A549 (cell line): ENCODE data around the gene MPPE1. TPM values are rescaled to one million over a fixed set of nuclear protein-coding genes. Genes with fewer than 3 reads are reported as not detected.

Source experiments
- ATAC-seq, 2 experiments: fragments of 200-7000 bp in 1 of 2; fragments of >200 bp in 1 of 2; cut with Nextera tagmentation in 1 of 2; cut with Tn5 transposase in 1 of 2; 3 replicates each; pipeline versions ENCODE4 v1.8.0 to v1.9.1; 2018 to 2020; ENCODE audit warnings: mild to moderate bottlenecking in 1 of 2, moderate library complexity in 1 of 2
- CTCF ChIA-PET: fragments of 300-600 bp; sonication (Branson Sonifier 250); formaldehyde crosslinking; extraction: SDS; loops from one replicate; lab custom pipeline; 2021; ENCODE audit warnings: antibody characterized with exemption, inconsistent platforms; lab: Yijun Ruan, JAX
- POLR2A ChIA-PET: fragments of 350-600 bp; formaldehyde crosslinking; extraction: SDS; loops from one replicate; lab custom pipeline; 2021; ENCODE audit warnings: antibody characterized with exemption, inconsistent platforms; lab: Yijun Ruan, JAX
- DNase-seq, 2 experiments: peaks; one replicate each; pipeline versions ENCODE4 v3.0.0 to v3.0.0-alpha.2; 2011 to 2016; ENCODE audit warnings: low read depth in 1 of 2, low spot score in 1 of 2
- FAIRE-seq: peaks from 2 replicates; lab custom pipeline; 2011; peaks lifted over from hg19 to GRCh38; lab: Jason Lieb, UNC
- H3K27ac ChIP-seq, 2 experiments: fragments of >200 bp; sonication (Bioruptor Twin); formaldehyde crosslinking; 3 replicates each; pipeline ENCODE4 v1.5.1; 2016 to 2017
- H3K4me1 ChIP-seq: fragments of >200 bp; sonication (Bioruptor Twin); formaldehyde crosslinking; 3 replicates; pipeline ENCODE4 v1.6.1; 2016
- H3K4me2 ChIP-seq: fragments of >200 bp; sonication (Bioruptor Twin); formaldehyde crosslinking; 3 replicates; pipeline ENCODE4 v1.6.1; 2016
- H3K4me3 ChIP-seq: fragments of >200 bp; sonication (Bioruptor Twin); formaldehyde crosslinking; 3 replicates; pipeline ENCODE4 v1.5.1; 2016
- H3K9me3 ChIP-seq: fragments of >200 bp; sonication (Bioruptor Twin); formaldehyde crosslinking; 3 replicates; pipeline ENCODE4 v1.6.1; 2016
- BCL3 ChIP-seq: fragments of >200 bp; sonication (Bioruptor Twin); formaldehyde crosslinking; IDR thresholded peaks from 3 replicates; pipeline ENCODE4 v1.6.1; 2016
- CBX2 ChIP-seq: fragments of 200-600 bp; sonication (generic); IDR thresholded peaks from 2 replicates; pipeline ENCODE4 v1.6.1; 2016; ENCODE audit warnings: low read depth, mild to moderate bottlenecking, borderline replicate concordance
- CBX8 ChIP-seq: fragments of 200-600 bp; sonication (generic); IDR thresholded peaks from 2 replicates; pipeline ENCODE4 v1.6.1; 2016
- E2F6 ChIP-seq: IDR thresholded peaks from 2 replicates; pipeline ENCODE4 v1.6.1; 2012; ENCODE audit warnings: low read depth, borderline replicate concordance
- EP300 ChIP-seq, 2 experiments: fragments of >200 bp; sonication (Bioruptor Twin); formaldehyde crosslinking; IDR thresholded peaks; 2 replicates in 1 of 2; 3 replicates in 1 of 2; pipeline ENCODE4 v1.6.1; 2016 to 2017
- ESRRA ChIP-seq: fragments of 150-350 bp; IDR thresholded peaks from 2 replicates; pipeline ENCODE4 v1.6.1; 2014; ENCODE audit warnings: mild to moderate bottlenecking, low read length, borderline replicate concordance
- FOSB ChIP-seq: fragments of 250-450 bp; sonication (Bioruptor Pico); IDR thresholded peaks from 2 replicates; pipeline ENCODE4 v1.5.0; 2020; ENCODE audit warnings: mild to moderate bottlenecking, moderate library complexity
- FOSL2 ChIP-seq, 2 experiments: fragments of 450-650 bp in 1 of 2; fragments of >200 bp in 1 of 2; sonication (Bioruptor Twin) in 1 of 2; formaldehyde crosslinking; IDR thresholded peaks; 2 replicates each; pipeline versions ENCODE4 v1.5.0 to v1.6.1; 2016 to 2020; ENCODE audit warnings: mild to moderate bottlenecking in 1 of 2, moderate library complexity in 1 of 2
- FOXS1 ChIP-seq: fragments of 250-450 bp; sonication (Bioruptor Pico); IDR thresholded peaks from 2 replicates; pipeline ENCODE4 v1.5.0; 2020; ENCODE audit warnings: mild to moderate bottlenecking, moderate library complexity
- HOXA7 ChIP-seq: fragments of 250-450 bp; sonication (Bioruptor Pico); IDR thresholded peaks from 2 replicates; pipeline ENCODE4 v1.5.0; 2020; ENCODE audit warnings: mild to moderate bottlenecking, moderate library complexity
- HOXB13 ChIP-seq: fragments of 250-450 bp; sonication (Bioruptor Pico); IDR thresholded peaks from 2 replicates; pipeline ENCODE4 v1.5.0; 2020; ENCODE audit warnings: low read depth, mild to moderate bottlenecking, moderate library complexity
- JUNB ChIP-seq: fragments of >200 bp; sonication (Bioruptor Twin); formaldehyde crosslinking; IDR thresholded peaks from 2 replicates; pipeline ENCODE4 v1.6.1; 2016
- NR3C1 ChIP-seq: fragments of >200 bp; sonication (Bioruptor Twin); formaldehyde crosslinking; IDR thresholded peaks from 3 replicates; pipeline ENCODE4 v1.6.1; 2017
- PHF8 ChIP-seq: fragments of 200-600 bp; sonication (generic); IDR thresholded peaks from 2 replicates; pipeline ENCODE4 v1.6.1; 2016; ENCODE audit warnings: low read depth, mild to moderate bottlenecking, antibody characterized with exemption, moderate library complexity, borderline replicate concordance
- POLR2A ChIP-seq: IDR thresholded peaks from 2 replicates; pipeline ENCODE4 v1.6.1; 2012; ENCODE audit warnings: mild to moderate bottlenecking, low read length
- POLR2AphosphoS2 ChIP-seq: conservative IDR thresholded peaks from 2 replicates; pipeline ENCODE4 v1.6.1; 2012; ENCODE audit warnings: low read length, improper control_type of control experiment, inconsistent platforms
- RFX5 ChIP-seq: fragments of 450-650 bp; IDR thresholded peaks from 2 replicates; pipeline ENCODE4 v1.7.1; 2014; ENCODE audit warnings: antibody characterized with exemption, mild to moderate bottlenecking, moderate library complexity
- RNF2 ChIP-seq: fragments of 200-600 bp; sonication (generic); IDR thresholded peaks from 2 replicates; pipeline ENCODE4 v1.6.1; 2016; ENCODE audit warnings: low read depth, mild to moderate bottlenecking, antibody characterized with exemption, moderate library complexity, borderline replicate concordance
- SMC3 ChIP-seq: fragments of >200 bp; sonication (Bioruptor Twin); formaldehyde crosslinking; IDR thresholded peaks from 3 replicates; pipeline ENCODE4 v1.6.1; 2018; ENCODE audit warnings: inconsistent platforms
- SREBF2 ChIP-seq: fragments of 450-650 bp; IDR thresholded peaks from 2 replicates; pipeline ENCODE4 v1.6.1; 2014; ENCODE audit warnings: mild to moderate bottlenecking, moderate library complexity
- TP53 ChIP-seq: fragments of 250-450 bp; sonication (Bioruptor Pico); IDR thresholded peaks from 2 replicates; pipeline ENCODE4 v1.5.0; 2021; ENCODE audit warnings: mild to moderate bottlenecking, moderate library complexity
- ZC3H11A ChIP-seq: fragments of 450-650 bp; IDR thresholded peaks from 2 replicates; pipeline ENCODE4 v1.6.1; 2014; ENCODE audit warnings: antibody characterized with exemption, mild to moderate bottlenecking
- ZNF302 ChIP-seq: fragments of 250-450 bp; sonication (Bioruptor Pico); IDR thresholded peaks from 2 replicates; pipeline ENCODE4 v1.9.0; 2021; ENCODE audit warnings: inconsistent platforms, mild to moderate bottlenecking, moderate library complexity
- WGBS: methylation state at CpG from one replicate; pipeline ENCODE4 v1.1.6; 2017; ENCODE audit errors: missing lambda C conversion rate; 5-methylcytosine and 5-hydroxymethylcytosine counted together
- polyA plus RNA-seq, 4 experiments: library from polyadenylated mRNA; depleted of rRNA in 3 of 4; stranded (reverse); fragments of >200 nt; fragmentation: RNase III in 1 of 4; extraction: RNeasy Plus Mini Kit Qiagen cat#74134 plus additional on column Dnase treatment in 1 of 4; gene quantifications; 2 replicates in 3 of 4; 3 replicates in 1 of 4; pipeline ENCODE4 v1.2.3, GENCODE V29; 2011 to 2017
- TF ChIP-seq, protein P1 (sequence below): IDR thresholded peaks from 2 replicates; pipeline ENCODE4 v1.6.1; 2012
- TF ChIP-seq, protein P2 (sequence below): fragments of >200 bp; sonication (Bioruptor Twin); formaldehyde crosslinking; IDR thresholded peaks from 2 replicates; pipeline ENCODE4 v1.6.1; 2016
- TF ChIP-seq, protein P3 (sequence below): fragments of >200 bp; sonication (Bioruptor Twin); formaldehyde crosslinking; IDR thresholded peaks from 3 replicates; pipeline ENCODE4 v1.5.1; 2016
- TF ChIP-seq, protein P4 (sequence below): IDR thresholded peaks from 2 replicates; pipeline ENCODE4 v1.6.1; 2012

The MPPE1 gene
- polyA plus RNA-seq, 2 of the 4 experiments (the other 2 are of a cell fraction): 20.4 to 26.4 TPM

- DNase-seq (no peak), ATAC-seq (no peak), FAIRE-seq (no peak)
- ChIA-PET CTCF (interaction anchor here (1.1 to 21.3 kb wide), 4 partner anchors 8 to 212 kb away, joined by 3 to 435 read pairs (median 4); no protein-coding TSS in a partner anchor), POLR2A (no interaction called here)
- Histone ChIP-seq H3K27ac (peak overlapping the region in 1 of 2 experiments; percentile 61; a peak in 2 of 6 replicates), H3K9me3 (no peaks in the 10 kb centered on the region), H3K4me1 (peaks cover 34% of the 10 kb centered on the region), H3K4me3 (no peak overlapping the region), H3K4me2 (no peak overlapping the region)
- WGBS: 93% methylated on average over 4 of the region's 4 CpGs
- TF ChIP-seq HOXA7 (CRISPR knock-in tag): no peak
- TF ChIP-seq BCL3: no peak
- no peak for TF ChIP-seq JUNB
- TF ChIP-seq SMC3: no peak
- TF ChIP-seq FOSL2 (IDR thresholded peaks at IDR 0.05): no peak
- no peak for TF ChIP-seq FOSL2 (CRISPR knock-in tag; IDR thresholded peaks at IDR 0.05)
- TF ChIP-seq, protein P1, sequence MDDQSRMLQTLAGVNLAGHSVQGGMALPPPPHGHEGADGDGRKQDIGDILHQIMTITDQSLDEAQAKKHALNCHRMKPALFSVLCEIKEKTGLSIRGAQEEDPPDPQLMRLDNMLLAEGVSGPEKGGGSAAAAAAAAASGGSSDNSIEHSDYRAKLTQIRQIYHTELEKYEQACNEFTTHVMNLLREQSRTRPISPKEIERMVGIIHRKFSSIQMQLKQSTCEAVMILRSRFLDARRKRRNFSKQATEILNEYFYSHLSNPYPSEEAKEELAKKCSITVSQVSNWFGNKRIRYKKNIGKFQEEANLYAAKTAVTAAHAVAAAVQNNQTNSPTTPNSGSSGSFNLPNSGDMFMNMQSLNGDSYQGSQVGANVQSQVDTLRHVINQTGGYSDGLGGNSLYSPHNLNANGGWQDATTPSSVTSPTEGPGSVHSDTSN: no peak
- TF ChIP-seq FOXS1: no peak
- TF ChIP-seq E2F6: no peak
These were observed 36.1 kb upstream of the MPPE1 start for GRCh38 chr18:11944252-11944651.

DNA sequence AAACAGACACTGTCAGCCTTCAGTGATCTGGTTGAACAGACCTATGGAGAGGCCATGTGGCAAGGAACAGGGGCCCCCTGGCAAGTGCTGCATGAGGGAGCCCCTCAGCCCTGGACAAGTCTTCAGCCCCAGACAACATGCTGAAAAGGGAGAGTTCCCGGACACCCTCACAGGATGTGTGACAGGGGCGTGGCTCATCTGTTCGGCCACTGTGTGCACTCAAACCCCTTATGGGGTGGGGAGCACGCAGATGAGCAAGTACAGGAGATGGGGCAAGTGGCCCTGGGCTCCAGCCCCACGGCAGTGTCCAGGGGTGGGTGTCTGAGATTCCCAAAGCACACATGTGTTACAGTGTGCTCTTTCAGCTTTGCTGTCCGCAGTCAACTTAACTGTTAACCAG lies 35.4 kb upstream of the MPPE1 start:
- H3K4me3 ChIP-seq: no peak overlapping the region
- 88% methylated on average over 6 of the region's 6 CpGs for WGBS
- H3K9me3 ChIP-seq: no peaks in the 10 kb centered on the region
- TF ChIP-seq ZC3H11A (no peak), PHF8 (no peak), EP300 (IDR thresholded peaks at IDR 0.05) (no peak), HOXB13 (CRISPR knock-in tag) (no peak), SREBF2 (no peak), FOSB (CRISPR knock-in tag) (no peak), TP53 (CRISPR knock-in tag) (no peak), RNF2 (no peak)
- TF ChIP-seq, protein P1: no peak
- peak overlapping the region in 1 of 2 experiments; percentile 61; a peak in 3 of 6 replicates for H3K27ac ChIP-seq
- ChIA-PET POLR2A (no interaction called here), CTCF (interaction anchor here (1.1 to 21.3 kb wide), 3 partner anchors 51 to 211 kb away, joined by 3 to 435 read pairs (median 3); no protein-coding TSS in a partner anchor)
- ATAC-seq (no peak), DNase-seq (no peak), FAIRE-seq (no peak)
- H3K4me1 ChIP-seq: peaks cover 27% of the 10 kb centered on the region
- no peak overlapping the region for H3K4me2 ChIP-seq

- no peaks in the 10 kb centered on the region for H3K9me3 ChIP-seq
- POLR2A ChIA-PET: no interaction called here
- CTCF ChIA-PET: interaction anchor here (1.0 to 21.3 kb wide), 3 partner anchors 11 to 98 kb away, joined by 3 to 435 read pairs (median 4); no protein-coding TSS in a partner anchor
- ATAC-seq (no peak), DNase-seq (no peak), FAIRE-seq (no peak)
- 97% methylated on average over 2 of the region's 2 CpGs for WGBS
- no peak overlapping the region for H3K4me3 ChIP-seq
- H3K4me2 ChIP-seq: no peak overlapping the region
- H3K27ac ChIP-seq: no peak overlapping the region
- peaks cover 11% of the 10 kb centered on the region for H3K4me1 ChIP-seq
- TF ChIP-seq POLR2A: no peak
- TF ChIP-seq ESRRA: no peak
- no peak for TF ChIP-seq NR3C1
- TF ChIP-seq EP300 (IDR thresholded peaks at IDR 0.05): no peak
- TF ChIP-seq CBX8: no peak
- TF ChIP-seq POLR2AphosphoS2: no peak
- TF ChIP-seq SREBF2: no peak
- TF ChIP-seq, protein P2, sequence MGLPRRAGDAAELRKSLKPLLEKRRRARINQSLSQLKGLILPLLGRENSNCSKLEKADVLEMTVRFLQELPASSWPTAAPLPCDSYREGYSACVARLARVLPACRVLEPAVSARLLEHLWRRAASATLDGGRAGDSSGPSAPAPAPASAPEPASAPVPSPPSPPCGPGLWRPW: no peak
- no peak for TF ChIP-seq ZNF302 (CRISPR knock-in tag)
- TF ChIP-seq FOXS1: no peak
- TF ChIP-seq PHF8: no peak
- TF ChIP-seq, protein P3, sequence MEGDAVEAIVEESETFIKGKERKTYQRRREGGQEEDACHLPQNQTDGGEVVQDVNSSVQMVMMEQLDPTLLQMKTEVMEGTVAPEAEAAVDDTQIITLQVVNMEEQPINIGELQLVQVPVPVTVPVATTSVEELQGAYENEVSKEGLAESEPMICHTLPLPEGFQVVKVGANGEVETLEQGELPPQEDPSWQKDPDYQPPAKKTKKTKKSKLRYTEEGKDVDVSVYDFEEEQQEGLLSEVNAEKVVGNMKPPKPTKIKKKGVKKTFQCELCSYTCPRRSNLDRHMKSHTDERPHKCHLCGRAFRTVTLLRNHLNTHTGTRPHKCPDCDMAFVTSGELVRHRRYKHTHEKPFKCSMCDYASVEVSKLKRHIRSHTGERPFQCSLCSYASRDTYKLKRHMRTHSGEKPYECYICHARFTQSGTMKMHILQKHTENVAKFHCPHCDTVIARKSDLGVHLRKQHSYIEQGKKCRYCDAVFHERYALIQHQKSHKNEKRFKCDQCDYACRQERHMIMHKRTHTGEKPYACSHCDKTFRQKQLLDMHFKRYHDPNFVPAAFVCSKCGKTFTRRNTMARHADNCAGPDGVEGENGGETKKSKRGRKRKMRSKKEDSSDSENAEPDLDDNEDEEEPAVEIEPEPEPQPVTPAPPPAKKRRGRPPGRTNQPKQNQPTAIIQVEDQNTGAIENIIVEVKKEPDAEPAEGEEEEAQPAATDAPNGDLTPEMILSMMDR: no peak
- no peak for TF ChIP-seq CBX2
- TF ChIP-seq E2F6: no peak
- TF ChIP-seq, protein P4, sequence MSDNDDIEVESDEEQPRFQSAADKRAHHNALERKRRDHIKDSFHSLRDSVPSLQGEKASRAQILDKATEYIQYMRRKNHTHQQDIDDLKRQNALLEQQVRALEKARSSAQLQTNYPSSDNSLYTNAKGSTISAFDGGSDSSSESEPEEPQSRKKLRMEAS: no peak
- no peak for TF ChIP-seq SMC3
- no peak for TF ChIP-seq ZC3H11A
- TF ChIP-seq RFX5: no peak
These were observed 32.8 kb upstream of the MPPE1 start for GRCh38 chr18:11940956-11941355.
